Endothelial cell of umbilical vein (primary cell): ENCODE results near the gene ITPR1. TPM values are rescaled to one million over a fixed set of nuclear protein-coding genes. Genes with fewer than 3 reads are reported as not detected.

ENCODE experiments used
- BruUV-seq: library from RNA; stranded (reverse); fragments of 400-500 nt; replicated peaks from 2 replicates; lab custom pipeline; 2021; lab: Mats Ljungman, UMichigan
- CTCF ChIA-PET: fragments of 300-600, 350-600 bp; sonication (Branson Sonifier 250); formaldehyde crosslinking; loops from one replicate; lab custom pipeline; 2021; ENCODE audit warnings: antibody characterized with exemption, inconsistent platforms; lab: Charles Lee
- POLR2A ChIA-PET: fragments of 300-600, 350-600 bp; sonication (Branson Sonifier 250); formaldehyde crosslinking; loops from one replicate; lab custom pipeline; 2021; ENCODE audit warnings: antibody characterized with exemption, inconsistent platforms; lab: Charles Lee
- DNase-seq: peaks from one replicate; pipeline ENCODE4 v3.0.0-alpha.2; 2011; ENCODE audit warnings: low read depth, low spot score
- FAIRE-seq: peaks from 2 replicates; lab custom pipeline; 2011; peaks lifted over from hg19 to GRCh38; lab: Jason Lieb, UNC
- H2AFZ ChIP-seq: 2 replicates; pipeline ENCODE4 v1.6.0; 2012; ENCODE audit warnings: low read depth, low read length, control low read depth, inconsistent platforms
- H3K27ac ChIP-seq: 2 replicates; pipeline ENCODE4 v1.5.1; 2011; ENCODE audit warnings: low read depth, mild to moderate bottlenecking, control low read depth, low read length, moderate library complexity; ENCODE audit not compliant: insufficient read depth
- H3K27me3 ChIP-seq, 2 experiments: 2 replicates each; pipeline versions ENCODE4 v1.6.0 to v1.6.1; 2011; ENCODE audit warnings: low read length in 2 of 2, mixed read lengths in 1 of 2; ENCODE audit not compliant: control insufficient read depth in 2 of 2, insufficient read depth in 2 of 2
- H3K36me3 ChIP-seq, 2 experiments: 2 replicates in 1 of 2; 3 replicates in 1 of 2; pipeline ENCODE4 v1.5.1; 2011; ENCODE audit warnings: low read length in 2 of 2, mild to moderate bottlenecking in 1 of 2, moderate library complexity in 1 of 2; ENCODE audit not compliant: control insufficient read depth in 2 of 2, insufficient read depth in 2 of 2; ENCODE audit errors: extremely low read depth in 1 of 2
- H3K4me1 ChIP-seq: 3 replicates; pipeline ENCODE4 v1.5.1; 2011; ENCODE audit warnings: mild to moderate bottlenecking, low read length; ENCODE audit not compliant: control insufficient read depth, insufficient read depth; ENCODE audit errors: extremely low read depth
- H3K4me2 ChIP-seq: 2 replicates; pipeline ENCODE4 v1.6.1; 2011; ENCODE audit warnings: low read length, control low read depth, mixed read lengths; ENCODE audit not compliant: insufficient read depth
- H3K4me3 ChIP-seq, 3 experiments: fragments of 200-600 bp in 1 of 3; sonication (generic), shearing (Covaris generic) in 1 of 3; replicated peaks in 1 of 3; 2 replicates each; pipeline ENCODE4 v1.5.1; 2011 to 2016; ENCODE audit warnings: control low read depth in 3 of 3, low read length in 3 of 3, mild to moderate bottlenecking in 2 of 3, inconsistent platforms in 1 of 3, low read depth in 1 of 3, moderate library complexity in 1 of 3; ENCODE audit not compliant: insufficient read depth in 1 of 3
- H3K79me2 ChIP-seq: 2 replicates; pipeline ENCODE4 v1.6.0; 2012; ENCODE audit warnings: low read length, inconsistent platforms; ENCODE audit not compliant: control insufficient read depth, insufficient read depth
- H3K9ac ChIP-seq: replicated peaks from 2 replicates; pipeline ENCODE3; 2011; ENCODE audit warnings: low read length, control low read depth; ENCODE audit not compliant: insufficient read depth; ENCODE audit errors: extremely low read depth
- H3K9me1 ChIP-seq: replicated peaks from 3 replicates; pipeline ENCODE4 v1.6.0; 2011; ENCODE audit warnings: mild to moderate bottlenecking, low read length; ENCODE audit not compliant: control insufficient read depth, insufficient read depth; ENCODE audit errors: extremely low read depth
- H3K9me3 ChIP-seq: replicated peaks from 2 replicates; pipeline ENCODE4 v1.5.1; 2012; ENCODE audit warnings: low read length, inconsistent platforms; ENCODE audit not compliant: control insufficient read depth, insufficient read depth
- H4K20me1 ChIP-seq: replicated peaks from 2 replicates; pipeline ENCODE3; 2011; ENCODE audit warnings: mild to moderate bottlenecking, low read length; ENCODE audit not compliant: control insufficient read depth, insufficient read depth; ENCODE audit errors: extremely low read depth
- EZH2 ChIP-seq: IDR thresholded peaks from 2 replicates; pipeline ENCODE4 v1.6.1; 2012; ENCODE audit warnings: borderline replicate concordance, low read depth, mild to moderate bottlenecking, moderate library complexity, low read length, inconsistent platforms; ENCODE audit not compliant: severe bottlenecking
- FOS ChIP-seq: IDR thresholded peaks from 2 replicates; pipeline ENCODE4 v1.6.1; 2011; ENCODE audit warnings: mild to moderate bottlenecking, low read length, moderate library complexity, borderline replicate concordance; ENCODE audit not compliant: insufficient read depth
- JUN ChIP-seq: IDR thresholded peaks from 2 replicates; pipeline ENCODE4 v1.6.1; 2011; ENCODE audit warnings: borderline replicate concordance, low read depth; ENCODE audit not compliant: insufficient read length, insufficient read depth
- MYC ChIP-seq: IDR thresholded peaks from one replicate; pipeline ENCODE4 v1.6.1; 2011; ENCODE audit warnings: mild to moderate bottlenecking, low read depth, low read length
- POLR2A ChIP-seq: IDR thresholded peaks from 2 replicates; pipeline ENCODE4 v1.6.1; 2012; ENCODE audit warnings: low read depth, mild to moderate bottlenecking, control low read depth, low read length
- POLR2AphosphoS5 ChIP-seq: IDR thresholded peaks from 2 replicates; pipeline ENCODE4 v1.6.1; 2012; ENCODE audit warnings: low read depth, mild to moderate bottlenecking, control low read depth, low read length, moderate library complexity; ENCODE audit not compliant: insufficient read depth
- dilution Hi-C: fragments of 300-500 bp; cut with MboI; formaldehyde crosslinking; loops from one replicate; pipeline ENCODE4 v1.15.0; 2019; ENCODE audit warnings: low sequenced_read_pairs; ENCODE audit not compliant: extremely low pct_ligation_motif_present
- intact Hi-C: fragments of 100-400 bp; cut with micrococcal nuclease; formaldehyde crosslinking; loops from one replicate; pipeline ENCODE4 v1.10.0; 2022
- polyA plus RNA-seq, 4 experiments: library from polyadenylated mRNA; depleted of rRNA in 3 of 4; stranded (reverse) in 3 of 4; unstranded in 1 of 4; fragments of >200 nt; gene quantifications; 2 replicates each; pipeline versions ENCODE4 v1.2.1 to v1.2.3, GENCODE V29; 2011 to 2012; ENCODE audit warnings: missing spikeins in 1 of 4
- total RNA-seq: library from RNA; stranded (reverse); gene quantifications from 2 replicates; pipeline ENCODE4 v1.2.3, GENCODE V29; 2021
- TF ChIP-seq, protein P1 (sequence below), 2 donors: IDR thresholded peaks; 1 replicate in 1 of 2; 2 replicates in 1 of 2; pipeline ENCODE4 v1.5.1; 2011; ENCODE audit warnings: low read length in 2 of 2, mild to moderate bottlenecking in 2 of 2, moderate library complexity in 2 of 2, control low read depth in 1 of 2, inconsistent platforms in 1 of 2, low read depth in 1 of 2; ENCODE audit not compliant: insufficient read depth in 1 of 2; ENCODE audit errors: extremely low read depth in 1 of 2
- TF ChIP-seq, protein P2 (sequence below): IDR thresholded peaks from 2 replicates; pipeline ENCODE4 v1.6.1; 2011; ENCODE audit not compliant: insufficient read depth, insufficient read length

Gene ITPR1
- total and polyA plus RNA-seq, 2 donors (not counting 3 experiments of a cell fraction or from before 2014, with no cell fraction given) = 5.1 to 16.1 TPM

DNA sequence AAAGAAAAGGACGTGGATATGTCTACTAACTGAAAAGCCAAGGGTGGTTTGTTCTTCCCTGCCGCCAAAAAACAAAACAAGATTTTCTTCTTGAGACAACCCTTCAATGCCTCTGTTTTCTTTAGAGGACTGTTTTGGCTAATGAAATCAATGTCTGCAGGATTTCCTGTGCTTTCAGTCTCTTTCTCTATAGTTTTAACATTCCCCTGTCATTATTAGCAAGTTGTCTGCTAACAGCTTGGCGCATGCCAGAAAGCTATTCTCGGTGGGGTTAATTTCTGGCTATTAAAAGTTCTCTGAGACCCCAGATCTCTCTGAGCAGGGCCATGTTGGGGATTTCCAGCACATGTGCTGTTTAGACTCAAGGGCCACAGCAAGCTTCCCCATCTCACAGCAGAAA lies 56.7 kb downstream of the ITPR1 start:
- DNase-seq = peak; percentile 30
- Histone ChIP-seq H3K27ac (no peak overlapping the region), H3K4me3 (no peak overlapping the region), H3K79me2 (no peaks in the 10 kb centered on the region), H3K36me3 (no peaks in the 10 kb centered on the region), H3K4me2 (no peak overlapping the region), H3K9me3 (no peaks in the 10 kb centered on the region), H3K9me1 (no peaks in the 10 kb centered on the region), H3K27me3 (no peaks in the 10 kb centered on the region), H3K9ac (no peak overlapping the region), H4K20me1 (no peaks in the 10 kb centered on the region), H3K4me1 (peaks cover 2% of the 10 kb centered on the region), H2AFZ (no peak overlapping the region)
- dilution Hi-C loops (no loop called here), intact Hi-C loops (no loop called here)
- peak; percentile 71 for FAIRE-seq
- ChIA-PET CTCF (no interaction called here), POLR2A (interaction anchor here (1.5 kb wide), 1 partner anchor 57 kb away, joined by 4 read pairs; the partner anchor contains the start of gene ITPR1)
- no TSS peak for BruUV-seq
- TF ChIP-seq EZH2 (no peak), MYC (no peak), POLR2A (no peak), POLR2AphosphoS5 (no peak), FOS (no peak), JUN (no peak)
- TF ChIP-seq, protein P1, sequence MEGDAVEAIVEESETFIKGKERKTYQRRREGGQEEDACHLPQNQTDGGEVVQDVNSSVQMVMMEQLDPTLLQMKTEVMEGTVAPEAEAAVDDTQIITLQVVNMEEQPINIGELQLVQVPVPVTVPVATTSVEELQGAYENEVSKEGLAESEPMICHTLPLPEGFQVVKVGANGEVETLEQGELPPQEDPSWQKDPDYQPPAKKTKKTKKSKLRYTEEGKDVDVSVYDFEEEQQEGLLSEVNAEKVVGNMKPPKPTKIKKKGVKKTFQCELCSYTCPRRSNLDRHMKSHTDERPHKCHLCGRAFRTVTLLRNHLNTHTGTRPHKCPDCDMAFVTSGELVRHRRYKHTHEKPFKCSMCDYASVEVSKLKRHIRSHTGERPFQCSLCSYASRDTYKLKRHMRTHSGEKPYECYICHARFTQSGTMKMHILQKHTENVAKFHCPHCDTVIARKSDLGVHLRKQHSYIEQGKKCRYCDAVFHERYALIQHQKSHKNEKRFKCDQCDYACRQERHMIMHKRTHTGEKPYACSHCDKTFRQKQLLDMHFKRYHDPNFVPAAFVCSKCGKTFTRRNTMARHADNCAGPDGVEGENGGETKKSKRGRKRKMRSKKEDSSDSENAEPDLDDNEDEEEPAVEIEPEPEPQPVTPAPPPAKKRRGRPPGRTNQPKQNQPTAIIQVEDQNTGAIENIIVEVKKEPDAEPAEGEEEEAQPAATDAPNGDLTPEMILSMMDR (IDR thresholded peaks at IDR 0.05; ENCODE audit: extremely low read depth in 1 of 2, insufficient read depth in 1 of 2, low read depth in 1 of 2, low read length in 2 of 2) = no peak
- TF ChIP-seq, protein P2, sequence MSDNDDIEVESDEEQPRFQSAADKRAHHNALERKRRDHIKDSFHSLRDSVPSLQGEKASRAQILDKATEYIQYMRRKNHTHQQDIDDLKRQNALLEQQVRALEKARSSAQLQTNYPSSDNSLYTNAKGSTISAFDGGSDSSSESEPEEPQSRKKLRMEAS = no peak
